Thymus (tissue), 11 donors: ENCODE results near the gene GAL. TPM values are rescaled to one million over a fixed set of nuclear protein-coding genes. Genes with fewer than 3 reads are reported as not detected.

Source experiments
- DNase-seq, 9 donors: peaks; one replicate each; pipeline ENCODE4 v3.0.0-alpha.2; 2013; ENCODE audit warnings: low spot score in 9 of 9, low read depth in 6 of 9, missing footprints in 1 of 9
- H3K27ac ChIP-seq, 2 donors: one replicate each; pipeline ENCODE4 v1.5.1; 2013; ENCODE audit warnings: control low read depth in 1 of 2, low read depth in 1 of 2, low read length in 1 of 2, mild to moderate bottlenecking in 1 of 2, moderate library complexity in 1 of 2
- H3K27me3 ChIP-seq, 2 donors: one replicate each; pipeline ENCODE4 v1.5.1; 2013; ENCODE audit warnings: low read length in 1 of 2; ENCODE audit not compliant: control insufficient read depth in 2 of 2, insufficient read depth in 1 of 2
- H3K36me3 ChIP-seq, 2 donors: one replicate each; pipeline ENCODE4 v1.5.1; 2013; ENCODE audit warnings: low read length in 1 of 2, mild to moderate bottlenecking in 1 of 2, moderate library complexity in 1 of 2; ENCODE audit not compliant: control insufficient read depth in 2 of 2, insufficient read depth in 2 of 2
- H3K4me1 ChIP-seq, 2 donors: one replicate each; pipeline ENCODE4 v1.5.1; 2013; ENCODE audit warnings: low read length in 2 of 2; ENCODE audit not compliant: control insufficient read depth in 2 of 2, insufficient read depth in 2 of 2
- H3K4me3 ChIP-seq, 2 donors: one replicate each; pipeline ENCODE4 v1.5.1; 2013; ENCODE audit warnings: low read length in 2 of 2, control low read depth in 1 of 2, mild to moderate bottlenecking in 1 of 2
- H3K9me3 ChIP-seq, 2 donors: one replicate each; pipeline ENCODE4 v1.5.1; 2013; ENCODE audit warnings: low read length in 1 of 2, mild to moderate bottlenecking in 1 of 2; ENCODE audit not compliant: control insufficient read depth in 2 of 2, insufficient read depth in 1 of 2
- WGBS: extraction: QIAGEN DNeasy Blood & Tissue Kit; methylation state at CpG from one replicate; pipeline ENCODE4 v1.1.7; 2013; 5-methylcytosine and 5-hydroxymethylcytosine counted together
- polyA plus RNA-seq: library from polyadenylated mRNA; stranded (reverse); fragments of 200-250 nt; gene quantifications from one replicate; pipeline ENCODE4 v1.2.3, GENCODE V29; 2013
- total RNA-seq: library from RNA; stranded (reverse); fragments of 120-200 nt; gene quantifications from one replicate; pipeline ENCODE4 v1.2.4, GENCODE V29; 2013
- donor health status: healthy.

GAL gene
- total and polyA plus RNA-seq, 2 donors, result 0.42 to 10.0 TPM

DNA sequence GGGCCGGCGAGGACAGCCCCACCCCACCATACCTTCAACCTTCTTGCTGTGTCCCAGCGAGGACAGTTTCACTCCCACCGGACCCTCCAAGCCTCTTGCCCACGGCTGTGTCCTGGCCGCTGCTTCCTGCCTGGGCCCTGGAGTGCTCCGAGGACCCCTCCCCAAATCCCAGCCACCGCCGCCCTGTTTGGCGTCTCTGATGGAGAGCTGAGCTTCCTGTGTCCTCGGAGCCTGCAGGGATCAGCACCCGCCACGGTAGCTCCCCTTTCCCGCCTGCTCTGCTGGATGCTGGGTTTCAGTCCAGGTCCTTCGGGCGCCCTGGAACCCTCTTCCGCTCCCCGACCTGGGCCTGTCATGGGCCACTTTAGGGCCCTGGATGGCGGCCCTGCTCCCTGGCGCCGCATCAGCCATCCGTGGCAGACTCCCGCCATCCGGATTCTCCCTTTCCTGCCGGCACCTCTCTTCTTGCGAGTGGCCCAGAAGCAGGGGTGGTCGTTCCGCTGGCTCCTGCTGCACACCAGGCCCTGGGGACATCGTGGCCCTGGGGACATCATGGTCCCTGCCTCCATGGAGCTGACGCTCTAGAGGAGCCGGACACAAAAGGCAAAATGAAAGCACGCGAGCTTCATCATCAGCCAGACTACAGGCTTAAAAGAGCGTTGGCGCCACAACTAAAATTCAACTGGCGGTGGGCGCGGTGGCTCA, 34.3 kb upstream of the GAL start:
- Histone ChIP-seq H3K9me3 (peaks cover 1 to 12% of the 10 kb centered on the region in 2 donors), H3K4me1 (no peaks in the 10 kb centered on the region), H3K36me3 (no peaks in the 10 kb centered on the region), H3K4me3 (no peak overlapping the region), H3K27me3 (peaks cover 0 to 15% of the 10 kb centered on the region in 2 donors), H3K27ac (no peak overlapping the region)
- DNase-seq, result no peak
- 69% methylated on average over 38 of the region's 38 CpGs for WGBS

- H3K4me3 ChIP-seq, result no peak overlapping the region
- WGBS, result 96% methylated on average over 14 of the region's 14 CpGs
- H3K27ac ChIP-seq, result no peak overlapping the region
- no peak for DNase-seq
- no peaks in the 10 kb centered on the region for H3K36me3 ChIP-seq
- H3K27me3 ChIP-seq, result peaks cover 0 to 15% of the 10 kb centered on the region in 2 donors
- peaks cover 3 to 9% of the 10 kb centered on the region in 2 donors for H3K9me3 ChIP-seq
- H3K4me1 ChIP-seq, result no peaks in the 10 kb centered on the region
Measured at GRCh38 chr11:68650801-68651200, 33.5 kb upstream of the GAL start.

DNA sequence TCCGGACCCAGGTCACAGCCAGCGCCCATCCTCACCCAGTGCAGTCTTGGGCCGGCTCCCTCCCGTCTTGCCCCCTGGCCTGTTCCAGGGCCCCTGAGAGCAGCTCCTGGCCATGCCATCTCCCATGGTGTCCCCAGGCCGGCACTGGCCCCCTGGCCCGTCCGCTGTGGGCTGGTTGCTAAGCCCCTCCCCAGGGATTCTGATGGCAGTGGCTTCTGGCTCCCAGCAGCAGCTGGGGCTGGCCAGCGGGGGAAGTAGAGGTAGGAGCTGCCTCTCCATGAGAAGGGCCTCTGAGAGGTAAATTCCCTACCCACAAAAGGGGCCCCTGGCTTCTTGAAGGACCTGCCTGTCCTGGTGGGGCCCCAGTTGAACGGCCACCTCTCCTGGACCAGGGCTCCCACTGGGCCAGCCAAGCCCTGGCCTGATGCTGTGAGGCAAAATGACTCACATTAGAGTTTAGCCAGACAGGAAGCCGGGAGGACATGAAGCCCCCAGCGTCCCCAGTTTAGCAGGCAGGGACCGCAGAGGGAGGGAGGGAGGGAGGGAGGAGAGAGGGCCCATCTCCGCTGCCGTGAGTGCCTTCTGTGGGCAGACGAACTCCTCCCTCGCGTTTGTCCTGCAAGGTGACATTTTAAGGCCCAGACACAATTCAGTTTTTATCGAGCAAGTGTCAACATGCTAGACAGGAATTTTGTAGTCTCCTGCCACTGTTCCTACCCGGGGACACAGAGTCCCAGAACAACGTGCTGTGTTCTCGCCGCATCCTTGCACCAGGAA, 32.9 kb upstream of the GAL start:
- no peak for DNase-seq
- Histone ChIP-seq H3K9me3 (peaks cover 3 to 9% of the 10 kb centered on the region in 2 donors), H3K4me1 (no peaks in the 10 kb centered on the region), H3K36me3 (no peaks in the 10 kb centered on the region), H3K4me3 (no peak overlapping the region), H3K27ac (no peak overlapping the region), H3K27me3 (peaks cover 0 to 15% of the 10 kb centered on the region in 2 donors)
- 76% methylated on average over 22 of the region's 22 CpGs for WGBS

GRCh38 chr11:68651985-68652682, 32.2 kb upstream of the GAL start:
- no peak for DNase-seq
- H3K4me1 ChIP-seq, result no peaks in the 10 kb centered on the region
- H3K27ac ChIP-seq, result no peak overlapping the region
- H3K36me3 ChIP-seq, result no peaks in the 10 kb centered on the region
- H3K4me3 ChIP-seq, result no peak overlapping the region
- 87% methylated on average over 16 of the region's 16 CpGs for WGBS
- H3K27me3 ChIP-seq, result peaks cover 0 to 15% of the 10 kb centered on the region in 2 donors
- peaks cover 3 to 9% of the 10 kb centered on the region in 2 donors for H3K9me3 ChIP-seq

DNA sequence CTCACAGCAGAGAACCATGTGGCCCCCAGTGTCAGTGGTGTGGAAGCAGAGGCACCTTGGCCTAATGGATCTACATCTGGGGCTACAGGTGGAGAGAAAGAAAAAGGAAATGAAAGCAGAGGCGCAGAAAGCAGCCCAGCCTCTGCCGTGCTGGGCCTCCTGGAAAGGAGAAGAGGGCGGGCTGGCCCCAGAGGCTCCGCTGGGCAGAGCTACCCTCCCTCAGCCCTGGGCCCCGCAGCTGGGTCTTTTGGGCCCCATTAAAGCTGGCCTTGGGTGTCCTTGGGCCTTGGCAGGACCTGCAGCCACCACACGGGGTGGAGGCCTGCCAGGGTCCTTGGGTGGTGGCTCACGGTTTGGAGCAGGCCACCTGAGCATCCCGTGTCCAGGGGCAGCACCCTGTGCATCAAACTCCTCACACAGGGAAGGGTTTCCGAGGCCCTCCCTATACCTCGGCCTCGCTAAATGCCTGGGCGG, 31.6 kb upstream of the GAL start:
- Histone ChIP-seq H3K4me3 (no peak overlapping the region), H3K27ac (no peak overlapping the region), H3K4me1 (no peaks in the 10 kb centered on the region), H3K9me3 (peaks cover 1 to 9% of the 10 kb centered on the region in 2 donors), H3K27me3 (peaks cover 0 to 15% of the 10 kb centered on the region in 2 donors), H3K36me3 (no peaks in the 10 kb centered on the region)
- no peak for DNase-seq
- WGBS, result 87% methylated on average over 12 of the region's 12 CpGs

GRCh38 chr11:68653486-68654430, 30.6 kb upstream of the GAL start:
- Histone ChIP-seq H3K36me3 (no peaks in the 10 kb centered on the region), H3K4me3 (no peak overlapping the region), H3K27ac (no peak overlapping the region), H3K4me1 (no peaks in the 10 kb centered on the region), H3K9me3 (peaks cover 1 to 9% of the 10 kb centered on the region in 2 donors), H3K27me3 (peaks cover 0 to 15% of the 10 kb centered on the region in 2 donors)
- DNase-seq, result no peak
- 92% methylated on average over 24 of the region's 24 CpGs for WGBS

DNA sequence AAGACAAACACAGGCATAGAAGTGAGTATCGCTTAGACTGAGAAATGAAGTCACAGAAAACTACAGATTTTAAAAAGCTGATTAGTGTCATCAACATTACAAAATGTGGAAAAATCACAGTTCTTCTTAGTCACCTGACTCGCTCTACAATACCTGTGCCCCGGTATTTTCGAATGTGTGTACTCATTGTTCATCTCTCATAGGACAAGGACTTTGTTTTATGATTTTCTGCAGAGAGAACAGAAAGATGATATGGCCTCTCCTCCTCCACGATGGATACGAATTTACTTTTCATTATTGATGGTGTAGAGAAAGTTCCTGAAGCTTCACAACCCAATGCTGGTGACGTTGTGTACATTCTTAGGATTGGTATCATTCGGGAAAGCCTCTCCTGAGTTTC, 29.4 kb upstream of the GAL start:
- H3K9me3 ChIP-seq, result peaks cover 1 to 9% of the 10 kb centered on the region in 2 donors
- DNase-seq, result no peak
- no peak overlapping the region for H3K4me3 ChIP-seq
- peaks cover 0 to 11% of the 10 kb centered on the region in 2 donors for H3K27me3 ChIP-seq
- H3K36me3 ChIP-seq, result no peaks in the 10 kb centered on the region
- no peak overlapping the region for H3K27ac ChIP-seq
- 96% methylated on average over 8 of the region's 8 CpGs for WGBS
- H3K4me1 ChIP-seq, result peaks cover 0 to 3% of the 10 kb centered on the region in 2 donors

DNA sequence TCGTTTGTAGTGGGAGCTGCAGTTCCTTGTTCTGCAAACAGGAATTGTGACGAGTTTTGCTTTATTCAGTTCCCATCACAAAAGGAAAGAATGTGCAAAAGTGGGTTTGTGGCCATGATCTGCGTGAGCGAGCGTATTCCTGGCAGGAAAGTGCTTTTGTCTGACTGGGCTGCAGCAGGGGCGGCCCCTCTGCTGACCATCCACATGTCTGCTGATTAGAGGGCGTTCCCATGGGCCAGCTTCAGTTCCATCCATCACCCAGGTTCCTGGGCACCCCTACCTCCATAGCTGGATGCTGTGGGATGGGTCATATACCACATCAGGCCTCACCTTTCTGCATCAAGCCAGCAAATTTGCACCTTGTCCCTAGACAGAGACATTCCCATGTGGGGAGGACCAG, 28.9 kb upstream of the GAL start:
- 89% methylated on average over 7 of the region's 7 CpGs for WGBS
- Histone ChIP-seq H3K36me3 (no peaks in the 10 kb centered on the region), H3K4me3 (no peak overlapping the region), H3K27me3 (peaks cover 0 to 7% of the 10 kb centered on the region in 2 donors), H3K9me3 (peaks cover 1 to 9% of the 10 kb centered on the region in 2 donors), H3K27ac (no peak overlapping the region), H3K4me1 (peaks cover 0 to 3% of the 10 kb centered on the region in 2 donors)
- DNase-seq, result no peak
